Activated CD8-positive, alpha-beta memory T cell treated with anti-CD3 and anti-CD28 coated beads for 24 hours (primary cell): ENCODE measurements around the gene UNC93A.
"Not testable (repeated sequence)": the region's sequence is repeated elsewhere in the genome, so short reads cannot be mapped to it uniquely, and the experiment has no call there.

ENCODE experiments used
- DNase-seq: peaks from one replicate; pipeline ENCODE4 v3.0.0-alpha.2; 2020

The UNC93A gene

DNA sequence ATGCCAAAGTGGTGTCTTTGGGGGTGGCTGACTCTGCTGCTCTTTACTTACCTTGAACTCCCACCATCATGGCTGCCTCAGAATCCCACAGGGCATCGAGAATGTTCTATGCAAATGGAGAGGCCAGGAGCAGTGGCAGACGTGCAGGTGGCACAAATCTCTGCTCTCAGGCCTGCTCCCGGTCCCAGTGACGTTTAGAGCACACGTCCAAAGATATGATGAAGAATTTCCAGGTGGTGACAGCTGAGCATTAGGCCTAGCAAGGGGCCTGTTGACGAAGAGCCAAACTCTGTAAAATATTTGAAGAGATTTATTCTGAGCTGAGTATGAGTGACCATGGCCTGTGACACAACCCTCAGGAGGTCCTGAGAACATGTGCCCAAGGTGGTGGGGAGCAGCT is 19.0 kb upstream of the UNC93A start:
- no peak for DNase-seq

GRCh38 chr6:167272696-167273379 is 18.3 kb upstream of the UNC93A start:
- DNase-seq = no peak

GRCh38 chr6:167274270-167274669 is 16.8 kb upstream of the UNC93A start:
- no peak for DNase-seq

GRCh38 chr6:167275001-167275400 is 16.1 kb upstream of the UNC93A start:
- DNase-seq = no peak

DNA sequence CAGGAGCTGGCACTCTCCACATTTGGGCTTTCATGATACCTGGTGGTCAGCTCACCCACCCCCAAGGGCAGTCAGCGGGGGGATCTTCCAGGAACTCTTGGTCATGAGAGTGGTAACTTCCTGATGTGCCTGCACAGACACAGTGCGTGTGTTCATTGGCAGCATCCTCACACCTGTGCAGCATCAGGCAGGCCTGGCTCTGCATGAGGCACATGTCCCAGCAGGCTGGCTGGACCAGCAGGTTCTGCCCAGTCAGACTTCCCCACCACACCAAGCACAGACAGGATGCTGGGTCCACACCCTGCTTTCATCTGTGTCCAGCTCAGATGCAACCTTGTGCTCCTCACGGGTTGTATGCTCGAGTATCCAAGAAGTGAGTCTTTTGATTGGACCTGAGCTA is 15.7 kb upstream of the UNC93A start:
- DNase-seq = no peak

GRCh38 chr6:167276772-167277533 is 14.2 kb upstream of the UNC93A start:
- no peak for DNase-seq

DNA sequence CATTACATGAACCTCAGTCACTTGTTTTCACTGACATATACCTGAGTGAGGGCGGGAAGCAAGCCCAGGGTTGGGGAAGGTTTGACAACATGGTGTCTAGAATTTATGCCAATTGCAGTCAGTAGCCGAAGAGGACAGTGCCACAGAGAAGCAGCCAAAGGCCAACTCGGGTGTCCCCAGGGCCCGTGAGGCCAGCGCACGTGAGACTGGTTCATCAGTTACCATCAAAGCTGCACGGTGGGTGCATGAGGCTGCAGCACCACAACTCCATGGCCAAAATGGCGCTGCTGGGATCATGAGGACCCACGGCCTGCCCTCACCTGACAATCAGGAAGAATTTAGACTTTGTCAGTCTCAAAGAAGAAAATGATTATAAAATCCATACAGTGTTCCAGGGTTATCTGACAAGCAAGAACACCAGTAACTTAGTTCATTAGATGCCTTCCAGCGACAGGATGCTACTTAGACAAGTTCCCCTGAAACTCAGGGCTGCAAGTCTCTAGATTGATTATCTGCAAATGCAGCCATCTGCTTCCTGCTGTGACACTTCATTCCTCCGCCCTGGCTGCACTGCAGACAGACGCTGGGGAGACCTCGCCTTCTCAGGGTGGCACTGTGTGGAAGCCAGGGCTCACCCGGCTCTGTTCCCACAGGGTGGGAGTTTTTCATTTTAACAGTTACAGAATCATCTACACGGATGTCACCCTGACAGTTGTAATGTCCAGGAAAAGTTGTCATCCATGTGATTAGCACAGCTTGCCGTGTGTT is 12.8 kb upstream of the UNC93A start:
- not testable (repeated sequence) for DNase-seq

DNA sequence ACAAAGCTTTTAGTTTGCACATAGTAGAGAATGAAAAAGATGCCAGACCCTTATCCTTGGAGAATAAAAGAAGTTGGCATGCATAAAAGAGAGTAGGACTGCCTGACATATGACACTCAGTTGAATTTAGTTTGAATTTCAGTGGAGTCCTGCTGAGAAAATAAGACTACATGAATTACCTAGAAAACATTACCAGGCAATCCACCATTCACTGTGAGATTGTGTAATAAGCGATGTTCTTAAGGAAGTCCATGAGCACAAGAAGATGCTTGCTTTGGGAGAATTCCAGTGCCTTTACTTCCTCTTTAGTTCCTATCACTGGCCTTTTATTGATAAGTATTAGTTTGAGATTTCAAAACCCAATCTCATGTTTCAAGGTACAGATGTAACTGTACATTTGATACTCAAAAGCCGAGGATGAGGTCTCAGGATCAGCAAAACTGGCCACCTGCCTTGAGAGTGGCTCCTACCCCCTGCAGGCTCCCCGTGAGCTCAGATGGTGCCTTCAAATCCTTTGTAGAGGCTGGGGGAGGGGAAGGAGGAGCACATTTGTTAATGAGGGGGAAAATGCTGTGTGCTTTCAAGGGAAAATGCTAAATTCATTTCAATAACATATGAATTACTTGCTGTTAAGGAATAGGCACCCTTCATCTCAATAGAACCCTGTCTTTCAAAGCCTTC is 11.2 kb upstream of the UNC93A start:
- no peak for DNase-seq

- DNase-seq = not testable (repeated sequence)
Observed at GRCh38 chr6:167280466-167280865, 10.6 kb upstream of the UNC93A start.

- DNase-seq = peak; percentile 4
Observed at GRCh38 chr6:167282165-167282564, 8.9 kb upstream of the UNC93A start.

GRCh38 chr6:167284565-167284964 is 6.5 kb upstream of the UNC93A start:
- peak; percentile 47 for DNase-seq

GRCh38 chr6:167285077-167285770 is 5.9 kb upstream of the UNC93A start:
- peak; percentile 13 for DNase-seq

DNA sequence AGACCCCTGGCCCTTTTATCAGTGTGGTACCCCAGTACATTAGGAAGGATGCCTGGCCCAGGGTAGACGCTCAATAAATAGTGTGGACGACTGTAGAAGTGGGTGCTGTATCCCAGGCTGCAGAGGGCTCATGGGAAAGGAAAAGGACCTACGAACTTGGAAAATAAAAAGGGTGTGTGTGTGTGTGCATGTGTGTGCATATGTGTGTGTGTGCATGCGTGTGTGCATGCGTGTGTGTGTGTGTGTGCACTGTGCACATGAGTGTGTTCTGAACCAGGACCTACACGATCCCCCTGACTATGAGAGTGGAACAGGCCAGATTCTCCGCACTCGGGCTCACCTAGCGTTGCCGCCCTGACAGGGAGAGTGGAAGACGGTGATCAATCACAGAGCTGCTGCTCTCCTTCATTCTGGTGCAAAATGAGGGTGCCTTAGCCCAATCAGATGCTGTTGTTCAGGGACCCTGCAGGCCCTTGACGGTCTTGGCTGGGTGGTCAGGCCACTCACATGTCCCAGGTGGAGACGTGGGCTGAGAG is 3.5 kb upstream of the UNC93A start:
- peak; percentile 42 for DNase-seq

- DNase-seq = peak; percentile 67
Observed at GRCh38 chr6:167288591-167289225, 2.4 kb upstream of the UNC93A start.

DNA sequence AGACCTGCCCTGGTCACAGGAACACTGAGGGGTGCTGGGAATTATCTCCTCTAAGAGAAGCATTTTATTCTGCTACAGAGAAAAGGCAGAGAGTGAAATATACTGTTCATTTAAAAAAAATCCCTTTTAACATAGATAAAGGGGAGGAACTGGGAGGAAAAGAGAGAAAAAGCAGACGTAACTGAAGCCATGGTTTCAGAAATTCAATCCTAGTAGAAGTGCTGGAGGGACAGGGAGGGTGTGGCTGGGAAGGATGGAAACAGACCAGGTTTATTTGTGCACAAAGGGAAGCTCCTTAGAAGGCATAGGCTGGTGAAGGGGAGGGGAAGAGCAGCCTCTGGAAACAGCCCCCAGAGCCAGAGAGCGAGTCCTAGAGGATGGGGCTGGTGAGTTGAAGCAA is 1.8 kb upstream of the UNC93A start:
- DNase-seq = not testable (repeated sequence)

GRCh38 chr6:167291623-167292300 is 647 bp downstream of the UNC93A start:
- no peak for DNase-seq

GRCh38 chr6:167292301-167293087 is 1.4 kb downstream of the UNC93A start:
- DNase-seq = no peak

GRCh38 chr6:167293088-167293589 is 2.0 kb downstream of the UNC93A start:
- no peak for DNase-seq

DNA sequence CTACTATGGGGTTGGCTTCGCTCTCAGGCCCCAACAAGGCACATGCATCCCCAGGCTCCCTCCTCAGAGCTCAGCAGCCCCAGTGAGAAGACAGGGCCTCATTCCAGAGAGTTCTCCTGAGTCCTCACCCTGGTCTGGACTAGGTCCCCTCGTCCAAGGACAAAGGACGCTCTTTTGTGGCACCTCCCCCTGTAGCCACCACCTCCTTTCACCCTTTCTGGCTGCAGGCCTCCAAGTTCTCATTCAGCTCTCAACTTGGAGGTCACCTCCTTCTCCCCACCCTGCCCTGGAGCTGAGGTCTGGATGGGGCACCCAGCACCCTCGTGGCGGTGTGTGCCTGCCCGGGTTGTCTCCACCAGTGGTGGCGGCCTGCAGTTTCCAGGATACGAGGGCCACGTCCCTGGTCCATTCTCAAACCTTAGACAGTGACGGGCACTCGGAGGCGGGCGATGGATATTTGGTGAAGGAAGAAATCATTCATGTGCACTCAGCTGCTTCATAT is 2.5 kb downstream of the UNC93A start:
- DNase-seq = no peak

DNA sequence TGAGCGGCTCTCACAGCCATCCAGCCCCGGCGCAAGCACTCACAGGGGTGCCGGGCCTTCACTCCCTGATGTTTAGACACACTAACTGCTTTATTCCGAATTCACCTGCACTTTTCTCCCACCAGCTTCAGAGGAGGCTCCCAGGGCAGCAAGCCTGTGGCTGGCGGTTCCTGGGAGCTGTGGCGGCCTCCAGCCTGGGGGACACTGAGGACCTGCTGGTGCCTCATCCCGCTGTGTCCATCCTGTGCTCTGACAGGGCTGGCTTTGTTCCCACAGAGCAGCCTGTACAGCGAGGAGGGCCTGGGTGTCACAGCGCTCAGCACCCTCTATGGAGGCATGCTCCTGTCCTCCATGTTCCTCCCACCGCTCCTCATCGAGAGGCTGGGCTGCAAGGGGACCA is 3.1 kb downstream of the UNC93A start:
- no peak for DNase-seq
